Measurements from ENCODE around the gene BCAS1. TPM values are rescaled to one million over a fixed set of nuclear protein-coding genes. Genes with fewer than 3 reads are reported as not detected.

Gene BCAS1
- total and polyA plus RNA-seq, 10 of the 15 experiments (the other 5 are each of a cell fraction or from before 2014, with no cell fraction given): 0.21 to 1.4 (median 0.55) TPM

DNA sequence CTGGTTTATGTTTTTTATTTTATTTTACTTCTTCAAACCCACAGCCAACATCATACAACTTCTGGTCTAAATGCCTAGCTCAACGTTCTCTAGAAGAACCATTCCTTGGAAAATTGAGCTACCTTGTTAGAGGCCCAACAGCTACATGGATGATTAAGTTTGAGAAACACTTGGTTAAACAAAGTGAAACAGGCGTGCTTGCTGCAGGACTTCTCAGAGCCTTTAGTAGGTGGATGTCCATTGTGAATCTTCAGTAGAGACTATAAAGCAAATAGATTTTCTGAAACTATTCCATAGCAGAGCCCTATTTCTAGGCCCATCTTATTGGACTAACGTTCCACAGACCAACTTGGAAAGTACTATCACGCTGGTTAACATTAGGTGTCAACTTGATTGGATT lies 51.3 kb downstream of the BCAS1 start:
- BruUV-seq (replicated peaks): no TSS peak
- POLR2A ChIA-PET: no interaction called here
- Histone ChIP-seq H3K4me1 (ENCODE audit: control insufficient read depth, insufficient read depth, low read length) (peaks cover 30% of the 10 kb centered on the region), H3K79me2 (ENCODE audit: control insufficient read depth, insufficient read depth, low read length) (no peaks in the 10 kb centered on the region), H3K4me3 (no peak overlapping the region), H3K36me3 (ENCODE audit: control insufficient read depth in 2 of 2, insufficient read depth in 2 of 2, low read length in 1 of 2) (no peaks in the 10 kb centered on the region), H3K27ac (ENCODE audit: control insufficient read depth, insufficient read depth) (no peak overlapping the region), H3K9ac (ENCODE audit: control insufficient read depth, insufficient read depth, low read length) (no peak overlapping the region), H2AFZ (ENCODE audit: control insufficient read depth, low read depth, low read length) (no peak overlapping the region), H4K20me1 (ENCODE audit: control insufficient read depth, insufficient read depth) (no peaks in the 10 kb centered on the region), H3K27me3 (replicated peaks in 1 of 2; ENCODE audit: control insufficient read depth in 2 of 2, insufficient read depth in 2 of 2, low read length in 1 of 2) (no peaks in the 10 kb centered on the region), H3K9me3 (replicated peaks; ENCODE audit: control insufficient read depth, insufficient read depth, low read length) (no peaks in the 10 kb centered on the region; the same call in 2 of the 3 replicates), H3K4me2 (ENCODE audit: control insufficient read depth, insufficient read depth) (no peak overlapping the region)
- in situ Hi-C loops (cut with MboI) (no loop called here), intact Hi-C loops (cut with micrococcal nuclease; ENCODE audit: unreplicated experiment) (loop anchor here (5.0 kb wide), 2 partner anchors 43 to 62 kb away; no protein-coding TSS in a partner anchor)
- no peak for FAIRE-seq
- CTCF ChIA-PET: interaction anchor here (1.1 to 1.6 kb wide), 2 partner anchors 45 to 79 kb away, joined by 3 to 7 read pairs; no protein-coding TSS in a partner anchor
- SMC1A ChIA-PET (ENCODE audit: uncharacterized antibody, unreplicated experiment): interaction anchor here (1.1 to 2.0 kb wide), 5 partner anchors 10 to 84 kb away, joined by 3 to 9 read pairs (median 5); no protein-coding TSS in a partner anchor
- DNase-seq (ENCODE audit: low read depth, low spot score): no peak
- TF ChIP-seq ZNF622 (IDR thresholded peaks at IDR 0.05) (no peak), CTCF (IDR thresholded peaks at IDR 0.05 in 2 of 3, conservative IDR thresholded peaks at IDR 0.05 in 1 of 3; ENCODE audit: control insufficient read depth in 2 of 3, extremely low read depth in 1 of 3, insufficient read depth in 1 of 3, low read depth in 3 of 3, low read length in 3 of 3) (no peak), HDAC2 (IDR thresholded peaks at IDR 0.05) (no peak), EGR1 (IDR thresholded peaks at IDR 0.05; ENCODE audit: borderline replicate concordance in 1 of 2, low read depth in 2 of 2, low read length in 2 of 2) (no peak), IRF4 (IDR thresholded peaks at IDR 0.05; ENCODE audit: low read depth, low read length) (no peak), ZNF274 (IDR thresholded peaks at IDR 0.05; ENCODE audit: insufficient read depth, insufficient read length) (no peak), ZZZ3 (IDR thresholded peaks at IDR 0.05; ENCODE audit: control insufficient read depth, insufficient read length, low read depth) (no peak), HCFC1 (IDR thresholded peaks at IDR 0.05; ENCODE audit: low read length) (no peak), BACH1 (IDR thresholded peaks at IDR 0.05; ENCODE audit: borderline replicate concordance) (no peak), SP1 (IDR thresholded peaks at IDR 0.05; ENCODE audit: low read depth, low read length) (no peak), BRCA1 (IDR thresholded peaks at IDR 0.05; ENCODE audit: low read depth, low read length) (no peak), DPF2 (IDR thresholded peaks at IDR 0.05) (no peak)
- TF ChIP-seq, protein P1, sequence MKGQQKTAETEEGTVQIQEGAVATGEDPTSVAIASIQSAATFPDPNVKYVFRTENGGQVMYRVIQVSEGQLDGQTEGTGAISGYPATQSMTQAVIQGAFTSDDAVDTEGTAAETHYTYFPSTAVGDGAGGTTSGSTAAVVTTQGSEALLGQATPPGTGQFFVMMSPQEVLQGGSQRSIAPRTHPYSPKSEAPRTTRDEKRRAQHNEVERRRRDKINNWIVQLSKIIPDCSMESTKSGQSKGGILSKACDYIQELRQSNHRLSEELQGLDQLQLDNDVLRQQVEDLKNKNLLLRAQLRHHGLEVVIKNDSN (IDR thresholded peaks at IDR 0.05; ENCODE audit: borderline replicate concordance, extremely low read length, insufficient read depth, low read depth, low read length): no peak
- TF ChIP-seq, protein P2, sequence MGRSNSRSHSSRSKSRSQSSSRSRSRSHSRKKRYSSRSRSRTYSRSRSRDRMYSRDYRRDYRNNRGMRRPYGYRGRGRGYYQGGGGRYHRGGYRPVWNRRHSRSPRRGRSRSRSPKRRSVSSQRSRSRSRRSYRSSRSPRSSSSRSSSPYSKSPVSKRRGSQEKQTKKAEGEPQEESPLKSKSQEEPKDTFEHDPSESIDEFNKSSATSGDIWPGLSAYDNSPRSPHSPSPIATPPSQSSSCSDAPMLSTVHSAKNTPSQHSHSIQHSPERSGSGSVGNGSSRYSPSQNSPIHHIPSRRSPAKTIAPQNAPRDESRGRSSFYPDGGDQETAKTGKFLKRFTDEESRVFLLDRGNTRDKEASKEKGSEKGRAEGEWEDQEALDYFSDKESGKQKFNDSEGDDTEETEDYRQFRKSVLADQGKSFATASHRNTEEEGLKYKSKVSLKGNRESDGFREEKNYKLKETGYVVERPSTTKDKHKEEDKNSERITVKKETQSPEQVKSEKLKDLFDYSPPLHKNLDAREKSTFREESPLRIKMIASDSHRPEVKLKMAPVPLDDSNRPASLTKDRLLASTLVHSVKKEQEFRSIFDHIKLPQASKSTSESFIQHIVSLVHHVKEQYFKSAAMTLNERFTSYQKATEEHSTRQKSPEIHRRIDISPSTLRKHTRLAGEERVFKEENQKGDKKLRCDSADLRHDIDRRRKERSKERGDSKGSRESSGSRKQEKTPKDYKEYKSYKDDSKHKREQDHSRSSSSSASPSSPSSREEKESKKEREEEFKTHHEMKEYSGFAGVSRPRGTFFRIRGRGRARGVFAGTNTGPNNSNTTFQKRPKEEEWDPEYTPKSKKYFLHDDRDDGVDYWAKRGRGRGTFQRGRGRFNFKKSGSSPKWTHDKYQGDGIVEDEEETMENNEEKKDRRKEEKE (IDR thresholded peaks at IDR 0.05): no peak
- TF ChIP-seq, protein P3, sequence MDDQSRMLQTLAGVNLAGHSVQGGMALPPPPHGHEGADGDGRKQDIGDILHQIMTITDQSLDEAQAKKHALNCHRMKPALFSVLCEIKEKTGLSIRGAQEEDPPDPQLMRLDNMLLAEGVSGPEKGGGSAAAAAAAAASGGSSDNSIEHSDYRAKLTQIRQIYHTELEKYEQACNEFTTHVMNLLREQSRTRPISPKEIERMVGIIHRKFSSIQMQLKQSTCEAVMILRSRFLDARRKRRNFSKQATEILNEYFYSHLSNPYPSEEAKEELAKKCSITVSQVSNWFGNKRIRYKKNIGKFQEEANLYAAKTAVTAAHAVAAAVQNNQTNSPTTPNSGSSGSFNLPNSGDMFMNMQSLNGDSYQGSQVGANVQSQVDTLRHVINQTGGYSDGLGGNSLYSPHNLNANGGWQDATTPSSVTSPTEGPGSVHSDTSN (IDR thresholded peaks at IDR 0.05; ENCODE audit: insufficient replicate concordance, low read depth, low read length): no peak
- RAD21 ChIA-PET (ENCODE audit: unreplicated experiment): interaction anchor here (1.3 kb wide), 1 partner anchor 15 kb away, joined by 3 read pairs; no protein-coding TSS in a partner anchor
- ATAC-seq: no peak
- WGBS (ENCODE audit: insufficient coverage, insufficient replicate concordance, low lambda C conversion rate, missing lambda C conversion rate): 93% methylated on average over 4 of the region's 4 CpGs
